Right ventricle myocardium superior (tissue), 1 donor: Measurements from ENCODE around the gene ZNF526. TPM values are rescaled to one million over a fixed set of nuclear protein-coding genes. Genes with fewer than 3 reads are reported as not detected.

Experiments used
- ATAC-seq: fragments of 200-7000 bp; cut with Tn5 transposase; one replicate; pipeline ENCODE4 v1.9.1; 2020; ENCODE audit warnings: mild to moderate bottlenecking; ENCODE audit not compliant: poor library complexity
- DNase-seq: peaks from one replicate; pipeline ENCODE4 v3.0.0-alpha.2; 2020
- intact Hi-C: fragments of 100-400 bp; cut with DNase I; formaldehyde crosslinking; loops from one replicate; pipeline ENCODE4 v1.11.2; 2022
- total RNA-seq: library from RNA; stranded (reverse); fragmentation: NEBNext Ultra II Directional; extraction: Animal tissue kit (Norgen Biotek cat#: 25700); gene quantifications from one replicate; pipeline ENCODE4 v1.2.1, GENCODE V29; 2021
- donor health status: DM: no; HTN: yes; CAD: no; lungs with severe emphysema.

Gene ZNF526
- total RNA-seq, 1 donor from 2014 or later: 5.4 TPM

DNA sequence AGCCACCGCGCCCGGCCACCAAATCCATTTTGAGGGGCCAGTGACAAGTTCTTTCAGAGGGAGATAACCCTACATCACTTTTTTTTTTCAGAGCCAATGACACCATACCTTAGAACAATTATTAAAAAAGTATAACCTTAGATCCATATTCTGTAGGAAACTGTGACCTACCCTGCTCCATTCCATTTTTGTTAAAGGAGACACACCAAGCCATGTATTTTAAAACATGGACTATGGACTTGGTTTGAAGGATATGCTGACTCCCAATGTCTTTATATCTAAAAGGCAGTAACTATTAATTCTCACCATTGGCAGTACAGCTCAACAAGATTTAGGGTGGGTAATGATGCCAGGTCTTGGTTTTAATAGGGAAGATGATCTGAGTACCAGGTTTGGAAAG, 21.2 kb downstream of the ZNF526 start:
- ATAC-seq (no peak), DNase-seq (no peak)
- intact Hi-C loops: no loop called here

DNA sequence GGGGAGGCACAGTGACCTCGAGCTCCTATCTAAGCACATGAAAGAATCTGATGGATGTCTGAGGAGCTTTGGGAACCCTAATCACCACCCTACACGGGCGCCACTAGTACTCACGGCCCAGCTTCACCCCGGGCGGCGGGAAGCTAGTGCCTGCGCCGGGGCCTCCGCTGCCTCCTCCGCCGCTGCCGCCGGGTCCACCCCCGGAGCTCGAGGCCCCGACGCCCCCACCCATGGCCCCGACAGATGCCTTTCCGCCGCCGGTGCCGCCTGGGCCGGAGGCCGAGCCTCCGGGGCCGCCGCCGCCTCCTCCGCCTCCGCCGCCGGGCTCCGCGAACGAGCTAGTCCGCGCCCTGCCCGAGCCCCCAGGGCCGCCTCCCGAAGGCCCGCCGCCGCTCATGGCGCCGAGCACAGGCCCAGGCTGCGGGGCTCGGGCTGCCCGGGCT, 22.0 kb downstream of the ZNF526 start:
- ATAC-seq: no peak
- intact Hi-C loops: no loop called here
- DNase-seq: peak; percentile 69

DNA sequence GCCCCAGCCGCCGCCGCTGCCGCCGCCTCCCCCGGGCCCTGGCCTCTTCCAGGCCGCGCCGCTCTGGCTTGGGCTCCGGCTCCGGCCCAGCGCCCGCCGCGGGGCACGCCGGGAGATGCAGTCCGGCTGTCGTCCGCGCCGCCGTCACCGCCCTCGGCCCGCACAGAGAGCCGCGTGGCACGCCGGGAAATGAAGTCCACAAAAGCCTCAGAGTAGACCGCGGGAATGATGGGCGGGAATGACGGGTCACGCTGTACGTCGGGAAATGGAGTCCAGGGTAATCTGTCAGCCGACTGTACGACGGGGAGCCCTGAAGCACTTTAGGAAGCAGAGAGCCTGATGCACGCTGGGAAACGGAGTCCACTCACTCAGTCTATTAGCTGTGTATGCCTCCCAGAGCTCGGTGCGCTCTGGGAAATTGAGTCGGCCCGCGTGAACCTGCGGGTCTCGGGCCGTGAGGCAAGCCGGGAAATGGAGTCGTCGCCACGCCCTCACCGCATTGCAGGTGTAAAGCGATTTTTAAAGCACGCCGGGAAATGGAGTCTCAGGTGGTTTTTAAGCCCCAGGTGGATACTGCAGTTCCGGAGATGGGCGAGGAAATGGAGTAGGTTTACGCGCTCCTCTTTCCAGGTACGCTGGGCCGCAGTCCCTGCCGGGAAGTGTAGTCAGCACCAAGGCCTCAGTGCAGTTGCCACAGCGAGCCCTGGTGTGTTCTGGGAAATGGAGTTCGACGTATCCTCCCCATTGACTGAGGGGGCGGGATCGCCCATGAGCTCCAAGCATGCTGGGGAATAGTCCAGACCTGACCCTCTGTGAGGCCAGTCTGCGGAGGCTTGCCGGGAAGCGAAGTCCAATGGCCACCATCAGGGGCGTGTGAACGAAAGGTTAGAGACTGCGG, 22.6 kb downstream of the ZNF526 start, which contains the start of gene GSK3A:
TSS of gene GSK3A (minus strand) at position 91 of the 898 bp plus-strand sequence. CDS start 137 bp downstream, outside the sequence.
- intact Hi-C loops: no loop called here
- DNase-seq: peak; percentile 99

DNA sequence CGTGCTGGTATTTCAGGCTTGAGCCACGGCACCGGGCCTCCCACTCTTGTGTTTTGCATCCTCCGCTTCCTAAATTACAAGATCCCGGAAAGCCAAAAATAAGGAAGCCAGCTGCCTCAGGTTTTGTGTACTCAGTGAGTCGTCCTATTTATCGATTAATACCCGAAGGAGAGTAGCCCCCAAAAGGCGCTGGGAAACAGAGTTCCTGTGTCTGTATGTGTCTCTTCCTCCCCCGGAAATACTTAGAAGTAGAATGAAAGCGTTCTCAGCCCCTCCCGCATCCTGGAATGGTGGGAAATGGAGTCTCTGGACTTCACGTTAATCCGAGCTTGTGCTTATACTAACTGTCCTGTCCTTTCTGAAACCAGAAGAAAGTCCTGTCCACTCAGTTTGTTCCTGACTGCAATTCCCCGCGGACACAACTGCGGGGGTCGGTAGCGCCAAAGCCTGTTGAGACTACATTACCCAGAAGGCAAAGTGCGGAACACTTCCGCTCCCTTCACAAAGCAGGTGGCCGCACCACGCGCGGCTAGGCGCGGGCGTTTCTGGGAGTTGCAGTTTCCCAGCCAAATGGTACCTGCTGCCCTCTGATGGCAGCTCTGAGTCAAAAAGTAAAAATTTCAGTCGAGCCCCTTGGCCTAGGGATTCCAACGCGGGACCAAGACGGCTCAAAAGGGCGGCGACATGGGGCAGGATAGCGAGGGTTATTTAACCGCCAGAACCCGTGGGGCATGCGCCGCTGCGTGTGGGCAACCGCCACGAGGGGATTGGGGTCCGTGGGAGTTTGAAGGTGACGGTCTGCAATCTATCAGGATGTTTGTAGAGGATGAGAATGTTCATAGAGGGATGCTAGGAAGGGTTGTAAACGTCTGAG, 24.5 kb downstream of the ZNF526 start:
- intact Hi-C loops: no loop called here
- ATAC-seq (peak; percentile 57), DNase-seq (peak; percentile 95)

More for the DNA sequence above, 22.6 kb downstream of the ZNF526 start, which contains the start of gene GSK3A:
- peak; percentile 84 for ATAC-seq

DNA sequence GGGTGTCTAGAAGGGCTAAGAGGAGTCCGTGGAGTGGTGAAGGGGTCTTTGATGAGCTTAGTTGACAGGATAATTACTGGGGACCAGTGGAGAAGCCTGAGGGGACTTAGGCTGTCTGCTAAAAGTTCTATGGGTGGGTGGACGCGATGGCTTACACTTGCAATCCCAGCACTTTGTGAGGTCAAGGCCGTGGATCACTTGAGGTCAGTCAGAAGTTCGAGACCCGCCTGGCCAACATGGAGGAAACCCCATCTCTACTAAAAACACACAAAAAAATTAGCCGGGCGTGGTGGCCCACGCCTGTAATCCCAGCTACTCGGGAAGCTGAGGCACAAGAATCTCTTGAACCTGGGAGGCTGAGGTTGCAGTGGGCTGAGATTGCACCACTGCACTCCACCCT, 25.1 kb downstream of the ZNF526 start:
- no peak for DNase-seq

DNA sequence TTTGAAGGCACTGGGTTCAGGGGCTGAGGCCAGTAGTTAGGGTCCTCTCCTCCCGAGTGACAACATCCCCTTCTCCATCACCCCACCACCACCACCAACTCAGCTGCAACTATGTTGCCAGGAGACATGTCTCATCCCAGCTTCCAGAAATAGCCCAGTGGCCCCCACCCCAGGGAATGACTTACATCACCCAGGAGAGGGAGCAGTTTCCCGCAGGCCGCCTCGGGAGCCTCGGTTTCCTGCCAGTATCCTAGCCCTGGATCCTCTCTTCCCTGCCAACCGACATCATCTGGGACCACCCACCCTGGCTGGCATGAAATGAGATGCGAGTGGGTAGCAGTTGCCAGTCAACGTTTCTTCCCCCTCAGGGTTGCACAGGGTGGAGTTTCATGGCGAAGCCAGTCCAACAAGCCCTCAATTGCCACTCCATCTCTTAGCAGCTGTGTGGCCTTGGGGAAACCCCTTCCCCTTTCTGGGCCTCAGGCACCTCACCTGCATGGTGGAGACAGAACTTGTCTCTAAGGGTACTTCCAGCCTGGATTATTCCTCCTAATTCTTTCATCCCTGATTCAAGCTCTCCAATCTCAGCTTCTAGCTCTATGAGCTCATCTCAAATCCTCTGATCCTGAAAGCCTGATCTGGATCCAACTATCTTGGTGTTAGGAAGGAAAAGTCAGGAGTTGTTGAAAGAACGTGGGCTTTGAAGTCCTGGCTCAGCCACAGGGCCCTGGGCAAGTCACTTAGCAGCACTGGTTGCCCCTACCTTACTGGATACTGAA, 26.2 kb downstream of the ZNF526 start:
- intact Hi-C loops: loop anchor here (2.0 kb wide), 1 partner anchor 34 kb away; no protein-coding TSS in a partner anchor
- DNase-seq (peak; percentile 81), ATAC-seq (peak; percentile 8)

More for the DNA sequence above, 25.1 kb downstream of the ZNF526 start:
- no peak for ATAC-seq
- intact Hi-C loops: no loop called here

DNA sequence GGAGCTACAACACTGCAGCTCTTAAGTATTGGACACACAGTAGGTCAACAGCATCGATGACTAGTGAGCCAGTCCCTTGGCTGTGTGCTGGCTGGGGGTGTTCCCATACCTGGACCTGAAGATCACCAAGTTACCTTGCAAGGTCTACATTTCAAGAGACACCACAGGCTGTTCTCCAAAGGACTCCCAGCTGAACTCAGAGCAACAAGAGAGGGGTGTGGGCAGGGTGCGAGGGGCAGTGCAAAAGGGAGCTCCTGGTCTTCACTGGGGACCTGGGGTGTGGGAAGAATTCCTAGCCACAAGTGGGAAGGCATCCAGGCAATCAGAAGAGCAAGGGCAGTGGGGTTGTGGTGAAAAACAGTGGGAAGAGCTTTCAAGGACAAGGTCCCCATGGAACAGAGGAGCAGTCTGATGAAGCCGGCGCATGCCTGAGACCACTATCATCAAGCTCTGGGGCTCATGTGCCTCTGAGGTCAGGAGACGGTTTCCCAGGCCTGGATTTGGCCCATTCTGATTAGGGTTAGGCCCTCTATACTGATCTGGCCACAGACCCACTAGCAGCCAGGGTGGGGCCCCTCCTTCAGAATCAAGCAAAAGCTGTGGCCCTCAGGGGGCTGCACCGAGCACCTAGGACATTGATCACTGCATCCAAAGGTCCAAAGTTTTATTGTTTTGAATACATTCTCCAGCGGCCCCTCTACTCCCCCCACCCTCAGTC, 27.0 kb downstream of the ZNF526 start:
- DNase-seq: no peak
- no peak for ATAC-seq
- intact Hi-C loops: loop anchor here (2.0 kb wide), 1 partner anchor 34 kb away; no protein-coding TSS in a partner anchor

DNA sequence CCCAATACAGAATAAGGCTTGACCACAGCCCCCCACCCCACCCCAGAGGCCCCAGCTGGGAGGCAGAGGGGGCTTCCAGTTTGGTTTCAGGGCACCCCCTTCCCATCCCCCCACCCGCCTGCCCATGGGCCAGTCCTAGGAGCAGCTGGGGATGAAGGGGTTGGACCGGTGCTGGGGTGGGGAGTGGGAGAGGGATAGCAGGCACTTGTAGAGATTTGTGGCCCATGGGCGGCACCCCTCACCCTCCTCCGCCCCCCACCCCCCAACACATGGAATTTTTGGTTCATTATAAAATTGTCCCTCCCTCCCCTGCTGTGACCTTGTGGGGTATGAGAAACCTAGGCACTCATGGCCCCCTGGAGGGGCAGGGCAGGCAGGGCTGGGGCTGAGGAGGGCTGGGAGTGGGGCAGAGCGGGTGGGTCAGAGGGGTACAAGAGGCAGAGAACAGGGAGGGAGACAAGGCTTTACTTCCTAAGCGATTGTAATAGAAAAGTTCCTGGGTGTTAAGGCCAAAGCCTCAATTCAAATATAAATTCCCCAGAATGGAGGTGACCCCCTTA, 27.6 kb downstream of the ZNF526 start:
- intact Hi-C loops: loop anchor here (2.0 kb wide), 1 partner anchor 33 kb away; no protein-coding TSS in a partner anchor
- no peak for DNase-seq
- ATAC-seq: no peak

DNA sequence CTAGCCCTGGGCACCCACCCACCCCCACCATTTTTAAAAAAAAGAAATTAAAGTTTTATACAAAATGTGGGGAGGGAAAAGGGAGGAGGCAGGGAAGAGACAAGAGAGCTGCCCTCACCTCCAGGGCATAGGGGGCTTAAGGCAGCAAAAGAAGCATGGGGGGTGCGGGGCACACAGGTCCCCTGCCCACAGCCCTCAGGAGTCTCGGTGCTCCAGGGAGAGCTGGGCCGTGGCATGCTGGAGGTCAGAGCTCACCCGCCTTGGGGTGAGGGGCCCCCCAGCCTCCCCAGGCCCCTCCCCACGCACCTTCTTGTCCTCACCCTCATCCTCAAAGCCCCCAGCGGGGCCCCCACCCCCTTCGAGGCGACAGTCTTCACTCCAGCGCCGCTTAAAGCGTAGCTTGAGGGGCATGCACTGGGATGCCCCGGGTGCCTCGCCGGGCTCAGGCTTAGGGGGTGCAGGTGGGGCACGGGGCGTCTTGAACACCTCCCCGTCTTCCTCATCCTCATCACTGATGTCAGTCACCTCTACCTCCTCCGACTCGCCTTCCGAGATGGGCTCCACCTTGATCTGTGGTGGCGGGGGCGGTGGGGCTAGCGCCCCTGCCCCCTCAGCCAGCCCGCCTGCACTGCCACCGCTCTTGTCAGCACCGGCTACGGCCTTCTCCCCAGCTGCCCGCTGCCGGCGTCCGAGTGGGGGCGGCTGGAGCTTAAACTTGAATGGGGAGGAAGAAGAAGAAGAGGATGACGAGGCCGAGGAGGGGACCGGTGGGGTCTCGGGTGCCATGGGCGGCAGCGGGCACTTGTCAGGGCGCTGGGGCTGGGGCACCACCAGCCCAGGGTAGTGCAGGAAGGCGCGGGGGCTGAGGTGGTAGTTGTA, 28.4 kb downstream of the ZNF526 start:
- ATAC-seq (no peak), DNase-seq (no peak)
- intact Hi-C loops: no loop called here

DNA sequence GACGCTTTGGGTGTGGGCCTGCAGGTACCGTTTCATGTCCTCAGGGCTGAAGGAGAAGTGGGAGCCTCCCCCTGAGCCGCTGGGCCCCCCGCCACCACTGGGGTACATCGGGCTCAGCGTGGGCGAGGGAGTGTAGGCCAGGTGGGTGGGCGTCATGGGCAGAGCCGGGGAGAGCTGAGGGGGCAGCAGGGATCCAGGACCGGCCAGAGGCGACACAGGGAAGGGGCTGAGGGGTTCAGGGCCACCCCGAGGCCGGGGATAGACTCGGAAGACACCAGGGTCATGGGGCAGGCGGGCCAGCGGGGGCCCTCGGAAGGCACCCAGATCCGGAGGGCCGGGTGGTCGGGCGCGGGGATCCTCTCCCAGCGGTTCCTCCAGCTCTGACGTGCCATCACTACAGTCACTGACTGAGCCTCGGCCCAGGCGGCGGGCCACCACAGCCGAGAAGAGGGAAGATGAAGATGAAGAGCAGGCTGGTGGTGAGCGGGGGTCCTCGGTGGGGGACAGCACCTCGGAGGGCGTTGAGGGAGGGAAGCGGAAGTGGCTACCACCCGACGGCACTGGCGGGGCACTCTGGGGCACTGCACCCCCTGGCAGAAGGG, 29.1 kb downstream of the ZNF526 start:
- DNase-seq: no peak
- intact Hi-C loops: no loop called here
- no peak for ATAC-seq

DNA sequence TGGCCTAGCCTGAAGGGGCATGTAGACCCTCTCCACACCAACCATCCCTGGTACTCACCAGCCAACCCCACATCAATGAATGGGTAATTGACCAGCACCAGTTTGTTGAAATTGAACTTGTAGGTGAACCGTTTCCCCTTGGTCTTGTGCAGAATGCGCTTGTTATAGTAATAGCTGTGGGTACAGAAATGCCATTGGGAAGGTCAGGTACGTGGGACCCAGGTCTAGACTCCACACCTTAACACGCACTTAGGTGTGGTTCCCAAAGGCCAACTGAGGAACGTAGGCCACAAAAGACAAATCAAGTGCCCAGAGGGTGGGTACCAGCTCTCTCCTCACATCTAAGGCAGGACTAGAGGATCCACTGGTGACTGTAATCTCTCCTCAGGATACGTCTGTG, 29.7 kb downstream of the ZNF526 start:
- DNase-seq (no peak), ATAC-seq (no peak)
- intact Hi-C loops: no loop called here

DNA sequence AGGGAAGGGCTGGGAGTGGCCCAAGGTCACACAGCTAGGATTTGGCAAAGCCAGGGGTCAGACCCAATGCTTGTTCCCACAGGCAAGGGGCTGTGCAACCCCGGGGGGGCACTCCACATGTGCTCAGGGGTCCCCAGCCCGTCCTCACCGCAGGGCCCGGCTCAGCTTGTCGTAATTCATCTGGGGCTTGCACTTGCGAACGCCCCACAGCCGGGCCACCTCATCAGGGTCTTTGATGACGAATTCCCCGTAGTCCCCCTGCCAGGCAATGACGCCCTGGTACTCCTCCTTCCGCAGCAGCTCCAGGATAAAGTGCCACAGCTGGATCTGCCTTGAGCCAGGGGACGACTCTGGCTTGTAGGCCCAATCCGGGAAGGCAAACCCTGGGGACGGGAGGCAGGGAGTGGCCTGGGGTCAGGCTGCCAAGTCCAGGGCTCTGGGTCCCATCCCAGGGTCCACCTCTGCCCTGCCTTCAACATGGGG, 30.1 kb downstream of the ZNF526 start:
- DNase-seq (no peak), ATAC-seq (no peak)
- intact Hi-C loops: no loop called here

DNA sequence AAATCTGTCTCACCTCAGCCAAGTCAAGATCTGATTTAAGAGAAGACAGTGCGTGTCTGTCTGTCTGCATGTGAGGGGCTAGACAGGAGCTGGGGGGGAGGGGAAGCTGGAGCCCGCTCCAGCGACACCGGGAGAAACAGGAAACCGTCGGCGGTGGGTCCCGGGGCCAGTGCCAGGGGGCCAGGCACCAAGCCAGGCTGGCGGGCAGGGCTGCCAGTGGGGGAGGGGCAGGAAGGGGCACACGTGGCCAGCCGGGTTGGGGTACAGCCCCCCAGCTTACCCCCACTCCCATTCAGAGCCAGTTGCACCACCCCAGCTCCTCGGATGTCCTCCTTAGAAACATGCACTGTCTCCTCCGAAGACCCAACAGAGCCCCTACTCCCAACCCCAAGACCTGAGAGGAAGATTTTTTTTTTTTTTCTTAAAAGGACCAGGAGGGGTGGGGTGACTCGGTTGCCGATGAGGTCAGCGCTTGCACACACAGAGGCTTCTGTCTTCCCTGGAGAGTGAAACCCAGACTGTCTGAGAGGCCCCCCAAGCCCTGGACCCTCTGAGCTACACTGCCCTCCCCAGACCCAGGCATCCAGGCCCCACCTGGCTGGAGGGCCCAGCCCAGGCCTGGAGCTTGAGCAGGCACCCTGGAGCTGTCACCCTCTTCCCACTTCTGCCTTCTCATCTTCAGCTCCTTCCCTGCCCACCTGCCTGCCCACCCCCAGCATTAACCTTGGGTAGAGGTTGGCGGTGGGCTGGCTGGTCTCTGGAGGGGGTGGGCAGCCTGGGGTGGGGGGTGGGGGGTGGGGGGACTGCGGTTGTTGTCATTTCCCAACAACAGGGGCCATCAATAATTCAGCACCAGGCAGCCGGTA, 30.8 kb downstream of the ZNF526 start:
- ATAC-seq (no peak), DNase-seq (no peak)
- intact Hi-C loops: no loop called here

DNA sequence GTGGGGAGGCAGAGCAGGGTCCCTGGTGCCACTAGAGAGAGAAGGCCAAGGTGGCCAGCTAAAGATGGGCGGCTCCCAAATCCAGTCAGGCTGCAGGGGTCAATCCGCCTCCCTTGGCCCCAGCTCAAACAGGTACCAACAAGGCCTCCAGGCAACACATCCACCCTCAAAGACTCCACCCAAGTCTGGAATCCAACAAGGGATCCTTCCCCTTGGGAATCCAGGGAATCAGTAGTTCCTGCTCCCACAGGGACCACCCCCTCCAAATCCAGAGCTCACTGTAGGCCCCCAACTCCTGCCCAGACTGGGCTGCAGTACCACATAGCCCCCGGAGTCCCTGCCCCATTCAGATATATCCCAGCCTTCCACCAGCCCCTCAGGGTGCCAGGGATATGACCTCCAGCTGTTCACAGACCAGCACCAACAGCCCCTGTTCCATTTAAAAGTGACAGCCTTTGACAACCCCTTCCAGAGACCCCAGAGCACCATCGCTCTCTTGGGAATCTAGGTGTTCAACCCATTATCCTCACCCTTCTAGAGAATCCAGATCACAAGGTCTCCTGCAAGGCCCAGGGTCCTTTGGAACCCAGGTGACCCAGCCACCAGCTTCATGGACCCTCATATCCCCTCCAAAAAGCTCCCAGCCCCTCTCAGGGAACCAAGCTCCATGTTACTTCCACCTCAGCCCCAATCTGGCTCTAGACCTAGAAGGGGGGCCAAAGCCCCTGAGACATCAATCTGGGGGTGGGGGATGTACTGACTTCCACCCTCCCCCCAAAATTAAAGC, 31.7 kb downstream of the ZNF526 start:
- ATAC-seq (no peak), DNase-seq (no peak)
- intact Hi-C loops: no loop called here
